KOPT-K1 (cell line): Measurements from ENCODE around the gene TRABD2B.

Experiments used
- H3K27ac ChIP-seq: fragments of 200-600 bp; sonication (generic); 2 replicates; pipeline ENCODE4 v1.5.1; 2016; ENCODE audit warnings: antibody characterized with exemption, mild to moderate bottlenecking, low read depth, low read length; ENCODE audit not compliant: poor library complexity, severe bottlenecking
- H3K36me3 ChIP-seq: fragments of 200-600 bp; sonication (generic); 2 replicates; pipeline ENCODE4 v1.5.1; 2017; ENCODE audit warnings: antibody characterized with exemption, mild to moderate bottlenecking, low read length, moderate library complexity; ENCODE audit not compliant: insufficient read depth
- H3K9me3 ChIP-seq: fragments of 200-600 bp; sonication (generic); 2 replicates; pipeline ENCODE4 v1.5.1; 2017; ENCODE audit warnings: antibody characterized with exemption, low read length, mild to moderate bottlenecking; ENCODE audit not compliant: insufficient read depth, poor library complexity, severe bottlenecking

The TRABD2B gene

GRCh38 chr1:47990286-47990685, 6.9 kb downstream of the TRABD2B start:
- no peak overlapping the region for H3K27ac ChIP-seq
- no peaks in the 10 kb centered on the region for H3K36me3 ChIP-seq
- no peaks in the 10 kb centered on the region for H3K9me3 ChIP-seq

- no peaks in the 10 kb centered on the region for H3K36me3 ChIP-seq
- H3K9me3 ChIP-seq, result no peaks in the 10 kb centered on the region
- no peak overlapping the region for H3K27ac ChIP-seq
These were observed 9.6 kb downstream of the TRABD2B start for GRCh38 chr1:47987601-47988000.

- Histone ChIP-seq H3K27ac (no peak overlapping the region), H3K36me3 (no peaks in the 10 kb centered on the region), H3K9me3 (no peaks in the 10 kb centered on the region)
These were observed 10.4 kb downstream of the TRABD2B start for GRCh38 chr1:47986761-47987200.

- Histone ChIP-seq H3K9me3 (no peaks in the 10 kb centered on the region), H3K27ac (no peak overlapping the region), H3K36me3 (no peaks in the 10 kb centered on the region)
These were observed 12.2 kb downstream of the TRABD2B start for GRCh38 chr1:47985018-47985417.

- no peak overlapping the region for H3K27ac ChIP-seq
- no peaks in the 10 kb centered on the region for H3K9me3 ChIP-seq
- no peaks in the 10 kb centered on the region for H3K36me3 ChIP-seq
These were observed 12.9 kb downstream of the TRABD2B start for GRCh38 chr1:47984175-47984789.

GRCh38 chr1:47983691-47984090, 13.5 kb downstream of the TRABD2B start:
- no peaks in the 10 kb centered on the region for H3K9me3 ChIP-seq
- H3K36me3 ChIP-seq, result no peaks in the 10 kb centered on the region
- no peak overlapping the region for H3K27ac ChIP-seq

GRCh38 chr1:47981667-47982350, 15.4 kb downstream of the TRABD2B start:
- H3K27ac ChIP-seq, result no peak overlapping the region
- no peaks in the 10 kb centered on the region for H3K36me3 ChIP-seq
- no peaks in the 10 kb centered on the region for H3K9me3 ChIP-seq

GRCh38 chr1:47980501-47980900, 16.7 kb downstream of the TRABD2B start:
- H3K9me3 ChIP-seq, result no peaks in the 10 kb centered on the region
- H3K36me3 ChIP-seq, result no peaks in the 10 kb centered on the region
- H3K27ac ChIP-seq, result no peak overlapping the region

- H3K27ac ChIP-seq, result no peak overlapping the region
- no peaks in the 10 kb centered on the region for H3K36me3 ChIP-seq
- no peaks in the 10 kb centered on the region for H3K9me3 ChIP-seq
These were observed 17.5 kb downstream of the TRABD2B start for GRCh38 chr1:47979724-47980123.

GRCh38 chr1:47978486-47978885, 18.7 kb downstream of the TRABD2B start:
- Histone ChIP-seq H3K27ac (no peak overlapping the region), H3K36me3 (no peaks in the 10 kb centered on the region), H3K9me3 (no peaks in the 10 kb centered on the region)

GRCh38 chr1:47976728-47977127, 20.5 kb downstream of the TRABD2B start:
- H3K9me3 ChIP-seq, result no peaks in the 10 kb centered on the region
- no peak overlapping the region for H3K27ac ChIP-seq
- H3K36me3 ChIP-seq, result no peaks in the 10 kb centered on the region

- no peaks in the 10 kb centered on the region for H3K9me3 ChIP-seq
- no peak overlapping the region for H3K27ac ChIP-seq
- H3K36me3 ChIP-seq, result no peaks in the 10 kb centered on the region
These were observed 20.9 kb downstream of the TRABD2B start for GRCh38 chr1:47976267-47976666.

GRCh38 chr1:47975302-47975921, 21.8 kb downstream of the TRABD2B start:
- H3K36me3 ChIP-seq, result no peaks in the 10 kb centered on the region
- H3K9me3 ChIP-seq, result no peaks in the 10 kb centered on the region
- H3K27ac ChIP-seq, result no peak overlapping the region

GRCh38 chr1:47972864-47973432, 24.2 kb downstream of the TRABD2B start:
- no peak overlapping the region for H3K27ac ChIP-seq
- no peaks in the 10 kb centered on the region for H3K9me3 ChIP-seq
- H3K36me3 ChIP-seq, result no peaks in the 10 kb centered on the region

GRCh38 chr1:47971385-47972160, 25.6 kb downstream of the TRABD2B start:
- Histone ChIP-seq H3K9me3 (no peaks in the 10 kb centered on the region), H3K36me3 (no peaks in the 10 kb centered on the region), H3K27ac (no peak overlapping the region)
